Thyroid gland (tissue), 4 donors: ENCODE data around the gene FOXD4L6.
"Not testable (repeated sequence)": the region's sequence is repeated elsewhere in the genome, so short reads cannot be mapped to it uniquely, and the experiment has no call there.

Experiments
- CTCF ChIP-seq, 6 experiments: fragments of 200-600 bp in 3 of 6; fragments of 450-650 bp in 3 of 6; sonication (generic) in 3 of 6; IDR thresholded peaks; one replicate each; pipeline ENCODE4 v1.5.1; 2016 to 2019; ENCODE audit warnings: antibody characterized with exemption in 6 of 6, mild to moderate bottlenecking in 2 of 6, inconsistent platforms in 1 of 6, moderate library complexity in 1 of 6
- POLR2A ChIP-seq, 2 donors: fragments of 450-650 bp; IDR thresholded peaks; one replicate each; pipeline ENCODE4 v1.6.1; 2017; ENCODE audit warnings: antibody characterized with exemption in 2 of 2, mild to moderate bottlenecking in 2 of 2, moderate library complexity in 1 of 2

- not testable (repeated sequence) for TF ChIP-seq POLR2A, CTCF (IDR thresholded peaks at IDR 0.05)
These were observed 46.5 kb upstream of the FOXD4L6 start for GRCh38 chr9:41174994-41175393.
